Neutrophil (primary cell): Measurements from ENCODE around the gene MAS1.

Source experiments
- H3K27ac ChIP-seq: fragments of 200-600 bp; sonication (generic); 2 replicates; pipeline ENCODE4 v1.5.1; 2016; ENCODE audit warnings: mild to moderate bottlenecking, moderate library complexity
- H3K27me3 ChIP-seq: fragments of 200-600 bp; sonication (generic); 2 replicates; pipeline ENCODE4 v1.6.0; 2016; ENCODE audit warnings: mild to moderate bottlenecking
- H3K36me3 ChIP-seq: fragments of 200-600 bp; sonication (generic); 2 replicates; pipeline ENCODE4 v1.5.1; 2017
- H3K4me1 ChIP-seq, 2 experiments: fragments of 200-600 bp in 1 of 2; sonication (generic) in 1 of 2; 1 replicate in 1 of 2; 2 replicates in 1 of 2; pipeline versions ENCODE4 v1.5.1 to v1.6.1; 2013 to 2016; ENCODE audit warnings: low read depth in 1 of 2, low read length in 1 of 2, mild to moderate bottlenecking in 1 of 2, moderate library complexity in 1 of 2; ENCODE audit not compliant: control insufficient read depth in 1 of 2, insufficient read depth in 1 of 2
- H3K4me3 ChIP-seq, 2 experiments: fragments of 200-600 bp in 1 of 2; sonication (generic) in 1 of 2; 1 replicate in 1 of 2; 2 replicates in 1 of 2; pipeline ENCODE4 v1.5.1; 2013 to 2016; ENCODE audit warnings: low read depth in 1 of 2, low read length in 1 of 2, mild to moderate bottlenecking in 1 of 2, moderate library complexity in 1 of 2
- H3K9me3 ChIP-seq: fragments of 200-600 bp; sonication (generic); 2 replicates; pipeline ENCODE4 v1.5.1; 2016
- TF ChIP-seq, protein P1 (sequence below): fragments of 200-600 bp; sonication (generic); IDR thresholded peaks from 2 replicates; pipeline ENCODE4 v1.5.1; 2016; ENCODE audit warnings: antibody characterized with exemption

MAS1 gene

DNA sequence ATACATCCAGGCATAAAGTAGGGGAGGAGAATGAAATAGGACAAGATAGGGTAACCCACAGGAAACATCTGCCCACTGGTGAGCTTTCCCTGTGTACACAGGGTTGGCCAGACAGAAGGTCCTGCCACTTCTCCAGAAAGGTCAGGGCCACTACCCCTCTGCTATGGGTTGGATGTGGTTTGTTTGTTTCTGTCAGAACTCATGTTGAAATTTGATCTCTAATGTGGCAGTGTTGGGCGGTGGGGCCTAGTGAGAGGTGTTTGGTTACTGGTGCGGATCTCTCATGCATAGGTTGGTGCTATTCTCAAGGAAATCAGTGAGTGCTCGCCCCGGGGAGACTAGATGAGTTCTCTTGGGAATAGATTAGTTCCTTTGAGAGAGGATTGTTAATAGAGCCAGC lies 15.6 kb upstream of the MAS1 start:
- TF ChIP-seq, protein P1, sequence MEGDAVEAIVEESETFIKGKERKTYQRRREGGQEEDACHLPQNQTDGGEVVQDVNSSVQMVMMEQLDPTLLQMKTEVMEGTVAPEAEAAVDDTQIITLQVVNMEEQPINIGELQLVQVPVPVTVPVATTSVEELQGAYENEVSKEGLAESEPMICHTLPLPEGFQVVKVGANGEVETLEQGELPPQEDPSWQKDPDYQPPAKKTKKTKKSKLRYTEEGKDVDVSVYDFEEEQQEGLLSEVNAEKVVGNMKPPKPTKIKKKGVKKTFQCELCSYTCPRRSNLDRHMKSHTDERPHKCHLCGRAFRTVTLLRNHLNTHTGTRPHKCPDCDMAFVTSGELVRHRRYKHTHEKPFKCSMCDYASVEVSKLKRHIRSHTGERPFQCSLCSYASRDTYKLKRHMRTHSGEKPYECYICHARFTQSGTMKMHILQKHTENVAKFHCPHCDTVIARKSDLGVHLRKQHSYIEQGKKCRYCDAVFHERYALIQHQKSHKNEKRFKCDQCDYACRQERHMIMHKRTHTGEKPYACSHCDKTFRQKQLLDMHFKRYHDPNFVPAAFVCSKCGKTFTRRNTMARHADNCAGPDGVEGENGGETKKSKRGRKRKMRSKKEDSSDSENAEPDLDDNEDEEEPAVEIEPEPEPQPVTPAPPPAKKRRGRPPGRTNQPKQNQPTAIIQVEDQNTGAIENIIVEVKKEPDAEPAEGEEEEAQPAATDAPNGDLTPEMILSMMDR, result no peak

DNA sequence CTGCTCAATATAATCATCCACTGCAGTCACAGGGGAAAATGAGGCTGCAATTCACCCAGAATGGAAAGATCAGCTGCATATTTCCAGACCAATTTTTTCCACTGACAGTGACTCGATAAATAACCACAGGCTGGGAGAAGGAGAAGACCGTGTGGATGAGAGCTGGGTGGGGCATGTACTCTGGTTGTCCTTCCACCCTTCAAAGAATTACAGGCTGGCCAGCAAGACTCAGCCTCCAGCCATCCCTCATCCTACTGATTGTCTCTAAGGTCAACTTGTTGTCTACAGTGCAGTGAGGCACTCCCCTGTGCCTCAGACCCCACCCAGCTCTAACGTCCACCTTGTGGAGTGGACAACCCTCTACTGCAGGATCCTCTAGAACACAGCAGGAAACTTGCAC lies 14.5 kb upstream of the MAS1 start:
- Histone ChIP-seq H3K36me3 (no peaks in the 10 kb centered on the region), H3K27ac (no peak overlapping the region), H3K4me1 (no peaks in the 10 kb centered on the region), H3K4me3 (no peak overlapping the region), H3K9me3 (no peaks in the 10 kb centered on the region), H3K27me3 (peaks cover 23% of the 10 kb centered on the region)
- TF ChIP-seq, protein P1, result no peak

More for the DNA sequence above, 15.6 kb upstream of the MAS1 start:
- no peaks in the 10 kb centered on the region for H3K36me3 ChIP-seq
- no peak overlapping the region for H3K4me3 ChIP-seq
- peaks cover 14% of the 10 kb centered on the region for H3K27me3 ChIP-seq
- H3K27ac ChIP-seq, result no peak overlapping the region
- H3K9me3 ChIP-seq, result no peaks in the 10 kb centered on the region
- no peaks in the 10 kb centered on the region for H3K4me1 ChIP-seq

DNA sequence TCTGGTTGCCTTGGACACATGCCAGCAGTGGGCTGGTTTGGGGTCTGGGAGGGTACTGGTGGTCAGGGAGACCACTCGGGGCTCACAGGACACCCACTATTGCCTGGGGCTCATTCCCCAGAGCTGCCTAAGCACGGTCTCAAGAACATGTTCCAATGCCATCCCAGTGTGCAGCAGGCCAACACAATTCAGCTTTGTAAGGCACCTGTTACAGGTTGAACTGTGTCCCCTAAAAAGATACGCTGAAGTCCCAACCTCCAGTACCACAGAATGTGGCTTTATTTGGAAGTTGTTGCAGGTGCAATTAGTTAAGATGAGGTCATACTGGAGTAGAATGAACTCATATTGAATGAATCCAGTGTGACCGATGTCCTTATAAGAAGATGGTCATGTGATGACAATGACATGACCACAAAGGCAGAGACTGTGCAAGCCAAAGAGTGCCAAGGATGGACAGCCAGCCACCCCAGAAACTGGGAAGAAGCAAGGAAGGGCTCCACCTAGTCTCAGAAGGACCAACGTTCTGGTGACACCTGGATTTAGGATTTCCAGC lies 13.5 kb upstream of the MAS1 start:
- Histone ChIP-seq H3K36me3 (no peaks in the 10 kb centered on the region), H3K4me3 (no peak overlapping the region), H3K27ac (no peak overlapping the region), H3K4me1 (no peaks in the 10 kb centered on the region), H3K9me3 (no peaks in the 10 kb centered on the region), H3K27me3 (peaks cover 29% of the 10 kb centered on the region)
- TF ChIP-seq, protein P1, result no peak

DNA sequence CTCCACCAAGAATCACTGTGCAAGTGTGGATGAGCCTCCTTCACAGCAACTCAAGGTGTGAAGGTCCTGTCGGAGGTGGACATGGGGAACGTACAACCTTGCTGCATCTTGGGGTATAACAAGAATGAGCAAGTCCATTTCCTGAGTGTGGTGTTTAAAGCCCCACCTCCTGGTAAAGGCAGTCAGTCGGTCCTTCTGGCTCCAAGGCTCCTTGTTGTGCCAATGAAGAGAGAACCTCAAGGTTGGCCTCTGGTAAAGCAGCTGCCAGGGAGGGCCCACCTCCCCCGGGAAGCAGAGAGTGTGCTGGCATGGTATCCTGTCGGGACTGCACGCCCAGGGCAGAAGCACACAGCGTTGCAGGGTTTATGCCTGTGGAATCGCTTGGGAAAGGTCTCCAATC lies 12.4 kb upstream of the MAS1 start:
- no peaks in the 10 kb centered on the region for H3K36me3 ChIP-seq
- H3K9me3 ChIP-seq, result no peaks in the 10 kb centered on the region
- H3K27ac ChIP-seq, result no peak overlapping the region
- H3K4me1 ChIP-seq, result no peaks in the 10 kb centered on the region
- H3K27me3 ChIP-seq, result peaks cover 37% of the 10 kb centered on the region
- TF ChIP-seq, protein P1, result no peak
- H3K4me3 ChIP-seq, result no peak overlapping the region

DNA sequence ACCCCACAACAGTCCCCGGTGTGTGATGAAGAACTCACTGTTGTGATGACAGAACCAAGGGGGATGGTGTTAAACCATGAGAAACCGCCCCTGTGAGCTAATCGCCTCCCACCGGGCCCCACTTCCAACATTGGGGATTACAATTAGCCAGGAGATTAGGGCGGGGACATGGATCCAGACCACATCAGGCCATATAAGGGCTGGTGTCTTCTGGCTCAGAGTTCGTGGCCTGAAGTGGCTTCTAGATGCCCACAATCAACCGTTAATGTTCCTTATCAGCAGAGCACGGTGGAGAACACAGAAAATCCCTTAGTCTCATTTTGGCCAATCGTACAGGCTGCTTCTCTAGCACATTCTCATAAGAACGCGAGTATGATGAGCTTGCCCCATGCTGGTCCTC lies 10.9 kb upstream of the MAS1 start:
- Histone ChIP-seq H3K36me3 (no peaks in the 10 kb centered on the region), H3K27ac (no peak overlapping the region), H3K4me3 (no peak overlapping the region), H3K27me3 (peaks cover 49% of the 10 kb centered on the region), H3K9me3 (no peaks in the 10 kb centered on the region), H3K4me1 (no peaks in the 10 kb centered on the region)
- TF ChIP-seq, protein P1, result no peak
